ENCODE data around the gene SLC18B1.

DNA sequence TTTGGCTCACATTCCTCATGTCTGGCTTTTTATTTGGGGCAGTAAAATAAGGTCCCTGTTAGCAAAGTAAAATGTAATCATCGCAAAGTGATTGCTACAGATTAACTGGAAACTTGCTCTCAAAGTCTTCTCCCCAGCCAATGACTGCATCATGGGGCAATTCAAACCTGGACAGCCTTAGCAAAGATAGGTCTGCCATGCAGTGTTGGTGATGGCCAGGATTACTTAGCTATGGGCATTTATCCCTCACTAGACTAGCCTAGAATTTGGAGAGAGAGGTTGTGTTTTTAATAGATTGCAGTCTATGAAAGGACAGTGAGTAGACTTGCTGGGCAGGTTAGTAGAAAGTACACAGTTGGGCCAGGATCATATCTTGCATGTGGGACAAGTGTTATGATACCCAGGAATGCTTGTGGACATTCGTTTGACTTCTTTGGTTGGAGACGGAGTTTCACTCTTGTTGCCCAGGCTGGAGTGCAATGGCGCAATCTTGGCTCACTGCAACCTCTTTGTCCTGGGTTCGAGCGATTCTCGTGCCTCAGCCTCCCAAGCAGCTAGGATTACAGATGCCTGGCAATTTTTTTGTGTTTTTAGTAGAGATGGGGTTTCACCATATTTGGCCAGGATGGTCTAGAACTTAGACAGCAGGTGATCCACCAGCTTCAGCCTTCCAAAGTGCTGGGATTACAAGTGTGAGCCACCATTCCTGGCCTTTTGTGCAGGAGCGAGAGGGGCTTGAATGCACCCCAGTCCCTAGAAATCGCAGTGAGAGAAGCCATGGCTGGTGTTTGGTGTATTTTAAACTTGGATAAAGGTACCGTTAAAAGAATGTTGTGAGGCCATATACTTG is 19.3 kb upstream of the SLC18B1 start:
- TF ChIP-seq, protein P1, sequence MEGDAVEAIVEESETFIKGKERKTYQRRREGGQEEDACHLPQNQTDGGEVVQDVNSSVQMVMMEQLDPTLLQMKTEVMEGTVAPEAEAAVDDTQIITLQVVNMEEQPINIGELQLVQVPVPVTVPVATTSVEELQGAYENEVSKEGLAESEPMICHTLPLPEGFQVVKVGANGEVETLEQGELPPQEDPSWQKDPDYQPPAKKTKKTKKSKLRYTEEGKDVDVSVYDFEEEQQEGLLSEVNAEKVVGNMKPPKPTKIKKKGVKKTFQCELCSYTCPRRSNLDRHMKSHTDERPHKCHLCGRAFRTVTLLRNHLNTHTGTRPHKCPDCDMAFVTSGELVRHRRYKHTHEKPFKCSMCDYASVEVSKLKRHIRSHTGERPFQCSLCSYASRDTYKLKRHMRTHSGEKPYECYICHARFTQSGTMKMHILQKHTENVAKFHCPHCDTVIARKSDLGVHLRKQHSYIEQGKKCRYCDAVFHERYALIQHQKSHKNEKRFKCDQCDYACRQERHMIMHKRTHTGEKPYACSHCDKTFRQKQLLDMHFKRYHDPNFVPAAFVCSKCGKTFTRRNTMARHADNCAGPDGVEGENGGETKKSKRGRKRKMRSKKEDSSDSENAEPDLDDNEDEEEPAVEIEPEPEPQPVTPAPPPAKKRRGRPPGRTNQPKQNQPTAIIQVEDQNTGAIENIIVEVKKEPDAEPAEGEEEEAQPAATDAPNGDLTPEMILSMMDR (IDR thresholded peaks at IDR 0.05 in 8 of 11, conservative IDR thresholded peaks at IDR 0.05 in 3 of 11), result no peak
- no peak for TF ChIP-seq POLR2A (IDR thresholded peaks at IDR 0.05)
- TF ChIP-seq POLR2AphosphoS5 (IDR thresholded peaks at IDR 0.05), result peak in 2 of 3 donors; percentile 26 to 43

All from spleen (tissue), 7 donors.